ENCODE measurements around the gene SUCNR1. TPM values are rescaled to one million over a fixed set of nuclear protein-coding genes. Genes with fewer than 3 reads are reported as not detected.

The SUCNR1 gene
- total RNA-seq, 1 experiment from 2014 or later = 0.41 TPM

DNA sequence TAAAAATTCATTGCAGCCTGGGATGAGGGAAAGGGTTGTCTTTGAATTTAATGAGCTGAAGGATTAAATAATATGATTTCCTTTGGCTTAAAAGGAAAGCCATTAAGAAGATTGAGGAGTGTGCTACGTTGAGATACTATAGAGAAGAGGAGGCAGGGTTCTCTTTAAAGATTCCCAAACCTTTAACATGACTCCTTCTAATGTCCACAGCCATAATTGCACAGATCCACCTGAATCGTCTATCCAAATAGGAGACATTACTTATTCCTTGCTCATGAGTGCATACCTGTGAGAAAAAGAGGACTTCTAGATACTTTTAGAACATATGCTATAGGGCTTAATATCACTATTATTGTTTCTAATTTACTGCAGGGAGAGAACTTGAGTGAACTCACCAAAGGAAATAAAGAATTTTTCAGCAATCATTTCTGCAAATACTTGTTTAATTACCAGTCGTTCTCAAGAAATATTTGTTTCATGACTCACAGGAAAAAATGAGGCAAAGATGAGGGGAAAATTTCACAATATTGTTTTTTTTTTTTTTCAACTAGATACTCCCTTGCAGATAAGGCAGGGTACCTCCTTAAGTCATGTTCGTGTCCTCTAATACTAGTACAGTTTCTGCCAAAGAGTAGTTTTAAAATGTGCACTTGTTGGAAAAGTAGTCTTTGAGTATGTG lies 8.9 kb upstream of the SUCNR1 start:
- no peak for TF ChIP-seq EZH2 (IDR thresholded peaks at IDR 0.05; ENCODE audit: borderline replicate concordance, low read depth, low read length, poor library complexity, severe bottlenecking)
- TF ChIP-seq, protein P1, sequence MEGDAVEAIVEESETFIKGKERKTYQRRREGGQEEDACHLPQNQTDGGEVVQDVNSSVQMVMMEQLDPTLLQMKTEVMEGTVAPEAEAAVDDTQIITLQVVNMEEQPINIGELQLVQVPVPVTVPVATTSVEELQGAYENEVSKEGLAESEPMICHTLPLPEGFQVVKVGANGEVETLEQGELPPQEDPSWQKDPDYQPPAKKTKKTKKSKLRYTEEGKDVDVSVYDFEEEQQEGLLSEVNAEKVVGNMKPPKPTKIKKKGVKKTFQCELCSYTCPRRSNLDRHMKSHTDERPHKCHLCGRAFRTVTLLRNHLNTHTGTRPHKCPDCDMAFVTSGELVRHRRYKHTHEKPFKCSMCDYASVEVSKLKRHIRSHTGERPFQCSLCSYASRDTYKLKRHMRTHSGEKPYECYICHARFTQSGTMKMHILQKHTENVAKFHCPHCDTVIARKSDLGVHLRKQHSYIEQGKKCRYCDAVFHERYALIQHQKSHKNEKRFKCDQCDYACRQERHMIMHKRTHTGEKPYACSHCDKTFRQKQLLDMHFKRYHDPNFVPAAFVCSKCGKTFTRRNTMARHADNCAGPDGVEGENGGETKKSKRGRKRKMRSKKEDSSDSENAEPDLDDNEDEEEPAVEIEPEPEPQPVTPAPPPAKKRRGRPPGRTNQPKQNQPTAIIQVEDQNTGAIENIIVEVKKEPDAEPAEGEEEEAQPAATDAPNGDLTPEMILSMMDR (conservative IDR thresholded peaks at IDR 0.05; ENCODE audit: low read depth, low read length) = no peak
- Histone ChIP-seq H3K4me3 (ENCODE audit: low read depth, low read length, poor library complexity, severe bottlenecking) (no peak overlapping the region), H3K36me3 (ENCODE audit: insufficient read depth, low read length, poor library complexity, severe bottlenecking) (no peaks in the 10 kb centered on the region), H3K4me1 (ENCODE audit: insufficient read depth, low read length, poor library complexity, severe bottlenecking) (peaks cover 33% of the 10 kb centered on the region), H3K27me3 (replicated peaks; ENCODE audit: insufficient read depth, low read depth, low read length, poor library complexity) (no peaks in the 10 kb centered on the region), H3K27ac (ENCODE audit: low read depth, low read length, poor library complexity, severe bottlenecking) (peak overlapping the region; percentile 2), H3K9me3 (ENCODE audit: low read depth, low read length, poor library complexity, severe bottlenecking) (no peaks in the 10 kb centered on the region)
- no TSS peak for BruUV-seq (replicated peaks)
- peak; percentile 65 for DNase-seq (ENCODE audit: low spot score)
- CTCF ChIA-PET = no interaction called here
- intact Hi-C loops (cut with micrococcal nuclease; ENCODE audit: unreplicated experiment) = no loop called here
- POLR2A ChIA-PET (ENCODE audit: low non-redundant PET) = no interaction called here

DNA sequence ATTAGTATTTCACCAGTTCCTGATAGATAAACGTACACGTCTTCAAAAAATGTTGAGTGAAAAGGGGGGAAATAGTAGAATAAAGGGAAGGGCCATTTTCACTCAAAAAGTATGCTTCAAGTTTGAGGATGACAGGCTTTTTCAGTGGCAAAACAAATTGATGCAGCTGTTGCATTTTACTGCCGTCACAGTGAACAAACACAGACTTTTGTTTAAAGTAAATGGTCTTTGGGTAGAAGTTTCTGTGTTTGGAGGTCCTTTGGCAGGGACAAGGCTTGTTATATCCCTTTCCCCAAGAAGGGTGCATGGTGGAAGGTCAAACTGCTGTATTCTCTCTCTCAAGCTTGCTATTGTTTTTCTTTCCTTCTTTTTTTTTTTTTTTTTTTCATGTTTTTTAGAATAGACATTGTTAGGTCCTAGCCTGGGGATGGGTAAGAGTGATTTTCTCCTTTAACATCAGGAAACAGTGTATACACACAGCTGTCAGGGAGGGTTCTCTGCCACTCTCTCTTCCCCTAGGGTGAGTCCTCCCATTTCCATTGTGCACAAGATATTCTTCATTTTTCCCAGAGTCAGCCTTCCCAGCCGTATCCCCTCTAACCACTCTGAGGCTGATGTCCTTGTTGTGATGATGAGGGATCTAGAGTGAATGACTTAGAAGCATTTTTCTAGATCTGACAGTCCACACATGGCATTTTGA lies 6.6 kb upstream of the SUCNR1 start:
- intact Hi-C loops (cut with micrococcal nuclease; ENCODE audit: unreplicated experiment) = no loop called here
- ChIA-PET POLR2A (ENCODE audit: low non-redundant PET) (interaction anchor here (0.6 kb wide), 1 partner anchor 465 kb away, joined by 8 read pairs; no protein-coding TSS in a partner anchor), CTCF (interaction anchor here (0.6 kb wide), 3 partner anchors 10 to 706 kb away, joined by 3 to 7 read pairs (median 3); no protein-coding TSS in a partner anchor)
- Histone ChIP-seq H3K36me3 (ENCODE audit: insufficient read depth, low read length, poor library complexity, severe bottlenecking) (no peaks in the 10 kb centered on the region), H3K27me3 (replicated peaks; ENCODE audit: insufficient read depth, low read depth, low read length, poor library complexity) (no peaks in the 10 kb centered on the region), H3K4me3 (ENCODE audit: low read depth, low read length, poor library complexity, severe bottlenecking) (no peak overlapping the region), H3K9me3 (ENCODE audit: low read depth, low read length, poor library complexity, severe bottlenecking) (no peaks in the 10 kb centered on the region), H3K27ac (ENCODE audit: low read depth, low read length, poor library complexity, severe bottlenecking) (no peak overlapping the region), H3K4me1 (ENCODE audit: insufficient read depth, low read length, poor library complexity, severe bottlenecking) (peaks cover 41% of the 10 kb centered on the region)
- BruUV-seq (replicated peaks) = no TSS peak
- DNase-seq (ENCODE audit: low spot score) = no peak
- TF ChIP-seq, protein P1 (conservative IDR thresholded peaks at IDR 0.05; ENCODE audit: low read depth, low read length) = no peak
- no peak for TF ChIP-seq EZH2 (IDR thresholded peaks at IDR 0.05; ENCODE audit: borderline replicate concordance, low read depth, low read length, poor library complexity, severe bottlenecking)

DNA sequence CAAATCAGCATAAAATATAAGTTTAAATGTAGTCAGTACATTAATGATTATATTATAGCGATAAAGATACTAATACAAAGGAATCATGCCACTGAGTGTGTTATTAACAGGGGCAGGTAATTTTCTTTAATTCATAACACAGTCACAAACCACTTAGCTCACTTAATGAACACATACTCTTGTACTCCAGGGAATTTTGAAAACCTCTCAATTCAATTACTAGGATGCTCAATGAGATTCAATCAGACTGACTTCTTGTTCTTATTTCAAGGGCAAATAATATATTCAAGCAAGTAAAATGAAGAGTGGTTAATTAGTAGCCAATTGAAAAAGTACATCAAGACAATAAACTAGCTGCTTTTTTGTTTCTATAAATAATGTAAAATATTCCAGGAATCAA lies 5.8 kb upstream of the SUCNR1 start:
- H3K4me3 ChIP-seq (ENCODE audit: low read depth, low read length, poor library complexity, severe bottlenecking) = no peak overlapping the region
- TF ChIP-seq, protein P1 (conservative IDR thresholded peaks at IDR 0.05; ENCODE audit: low read depth, low read length) = no peak
- no peak for TF ChIP-seq EZH2 (IDR thresholded peaks at IDR 0.05; ENCODE audit: borderline replicate concordance, low read depth, low read length, poor library complexity, severe bottlenecking)
- H3K27me3 ChIP-seq (replicated peaks; ENCODE audit: insufficient read depth, low read depth, low read length, poor library complexity) = no peaks in the 10 kb centered on the region
- peaks cover 49% of the 10 kb centered on the region for H3K4me1 ChIP-seq (ENCODE audit: insufficient read depth, low read length, poor library complexity, severe bottlenecking)
- H3K36me3 ChIP-seq (ENCODE audit: insufficient read depth, low read length, poor library complexity, severe bottlenecking) = no peaks in the 10 kb centered on the region
- BruUV-seq (replicated peaks) = no TSS peak
- DNase-seq (ENCODE audit: low spot score) = no peak
- intact Hi-C loops (cut with micrococcal nuclease; ENCODE audit: unreplicated experiment) = no loop called here
- POLR2A ChIA-PET (ENCODE audit: low non-redundant PET) = no interaction called here
- CTCF ChIA-PET = no interaction called here
- H3K9me3 ChIP-seq (ENCODE audit: low read depth, low read length, poor library complexity, severe bottlenecking) = no peaks in the 10 kb centered on the region
- no peak overlapping the region for H3K27ac ChIP-seq (ENCODE audit: low read depth, low read length, poor library complexity, severe bottlenecking)
